GM18951 (cell line): ENCODE data around the gene ABCF3.
"Not testable (repeated sequence)": the region's sequence is repeated elsewhere in the genome, so short reads cannot be mapped to it uniquely, and the experiment has no call there.

Experiments
- POLR2A ChIP-seq: IDR thresholded peaks from 4 replicates; pipeline ENCODE4 v1.6.1; 2011; ENCODE audit warnings: mild to moderate bottlenecking; ENCODE audit not compliant: insufficient read length, insufficient read depth; ENCODE audit errors: extremely low read depth
- in situ Hi-C: fragments of 300-500 bp; cut with MboI; formaldehyde crosslinking; loops from one replicate; pipeline ENCODE4 v1.12.0; 2022; ENCODE audit warnings: low sequenced_read_pairs, mixed read lengths, inconsistent platforms; ENCODE audit not compliant: unreplicated experiment

ABCF3 gene

DNA sequence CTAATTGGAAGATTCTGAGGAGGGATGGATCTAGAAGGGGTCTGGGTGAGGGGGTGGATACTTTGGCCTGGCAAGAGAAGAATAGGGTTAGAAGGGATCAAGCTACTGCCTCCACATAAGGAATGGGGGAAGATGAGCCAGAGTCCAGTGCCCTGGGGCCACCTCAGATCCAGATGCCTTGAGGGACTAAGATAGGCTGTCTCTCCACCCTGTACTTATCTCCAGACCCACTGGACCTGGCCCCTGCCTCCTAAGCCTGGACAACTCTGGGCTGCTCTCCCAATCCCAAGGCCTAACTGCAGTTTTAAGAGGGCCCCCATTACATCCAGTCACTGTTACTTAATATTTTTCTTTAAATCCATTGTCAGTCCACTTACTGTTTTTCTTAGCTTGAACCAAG, 28.8 kb upstream of the ABCF3 start:
- TF ChIP-seq POLR2A, result no peak
- in situ Hi-C loops, result no loop called here

DNA sequence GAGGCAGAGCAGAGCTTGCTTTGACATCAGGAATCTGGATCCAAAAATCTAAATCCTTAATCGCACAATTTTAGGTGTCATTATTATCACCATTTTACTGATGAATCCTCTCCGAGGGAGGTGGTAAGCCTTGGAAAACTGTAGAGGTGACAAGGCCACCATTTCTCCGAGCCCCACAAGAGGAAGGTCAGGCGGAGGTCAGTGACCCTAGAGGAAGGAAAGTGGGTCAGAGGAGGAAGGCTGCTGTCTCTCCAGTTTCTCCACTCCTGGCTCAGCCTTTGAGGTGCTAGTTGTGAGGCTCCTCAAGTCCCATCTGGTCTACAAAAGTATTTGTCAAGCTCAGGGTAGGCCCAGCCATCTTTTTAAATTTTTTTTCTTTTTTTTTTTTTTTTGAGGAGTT, 27.6 kb upstream of the ABCF3 start:
- no peak for TF ChIP-seq POLR2A
- in situ Hi-C loops, result no loop called here

DNA sequence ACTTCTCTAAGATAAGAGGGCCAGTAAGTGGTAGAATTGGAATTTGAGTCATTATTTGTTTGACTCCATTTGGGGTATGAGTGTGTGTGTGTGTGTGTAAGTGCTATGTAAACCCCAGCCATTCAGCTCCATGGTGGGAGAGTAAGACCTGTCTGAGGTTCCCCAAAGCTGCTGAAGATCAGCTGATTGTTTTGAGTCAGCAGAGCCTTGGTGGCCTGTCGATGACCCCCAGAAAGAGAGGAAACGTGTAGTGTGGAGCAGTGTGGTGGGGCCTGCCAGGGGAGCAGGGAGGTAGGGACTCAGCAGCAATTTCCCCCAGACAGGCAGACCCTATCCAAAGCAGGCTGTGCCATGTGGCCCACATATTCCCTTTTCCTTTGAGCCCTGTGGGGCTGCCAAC, 25.5 kb upstream of the ABCF3 start:
- TF ChIP-seq POLR2A, result no peak
- in situ Hi-C loops, result no loop called here

DNA sequence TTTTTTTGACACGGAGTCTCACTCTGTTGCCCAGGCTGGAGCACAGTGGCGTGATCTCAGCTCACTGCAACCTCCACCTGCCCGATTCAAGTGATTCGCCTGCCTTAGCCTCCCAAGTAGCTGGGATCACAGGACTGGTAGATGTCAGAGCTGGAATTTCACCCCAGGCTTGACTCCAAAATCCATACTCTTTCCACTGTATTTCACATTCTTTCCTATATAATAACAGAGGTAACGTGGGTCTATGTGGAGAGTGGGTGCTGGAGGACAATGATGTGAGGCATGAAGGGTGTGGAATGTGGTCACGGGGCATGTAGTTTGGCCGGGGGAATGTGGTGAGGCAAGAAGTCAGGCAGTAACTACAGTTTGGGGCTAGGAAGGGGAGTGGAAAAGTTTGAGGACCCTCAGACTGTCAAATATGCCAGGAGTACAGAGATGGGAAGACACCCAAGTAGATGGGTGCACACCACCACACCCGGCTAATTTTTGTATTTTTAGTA, 23.4 kb upstream of the ABCF3 start:
- in situ Hi-C loops, result not testable (repeated sequence)

DNA sequence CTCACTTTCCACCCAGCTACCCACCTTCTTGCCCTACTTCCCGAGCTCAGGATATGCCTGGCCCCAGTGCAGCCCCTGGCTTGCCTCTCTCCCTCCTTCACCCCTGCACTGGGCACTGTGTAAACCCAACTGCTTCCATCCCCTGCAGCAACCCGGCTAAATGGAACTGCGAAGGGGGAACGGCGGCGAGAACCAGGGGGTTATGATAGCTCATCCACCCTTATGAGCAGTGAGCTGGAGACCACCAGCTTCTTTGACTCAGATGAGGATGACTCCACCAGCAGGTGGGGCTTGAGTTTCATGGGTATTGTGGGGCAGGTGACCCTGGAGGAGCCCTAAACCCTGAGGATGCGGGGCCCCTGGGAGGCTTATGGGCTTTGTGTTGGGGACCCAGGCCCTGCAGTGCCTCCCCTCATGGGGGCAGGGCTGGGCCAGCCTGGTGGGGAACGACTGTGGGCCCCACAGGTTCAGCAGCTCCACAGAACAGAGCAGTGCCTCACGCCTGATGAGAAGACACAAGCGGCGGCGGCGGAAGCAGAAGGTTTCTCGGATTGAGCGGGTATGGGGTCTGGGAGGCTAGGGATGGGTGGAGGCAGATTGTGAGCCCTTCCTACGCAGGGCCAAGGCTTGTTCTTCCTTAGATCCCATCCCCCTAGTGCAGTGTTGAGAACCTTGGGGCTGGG, 21.2 kb upstream of the ABCF3 start:
- in situ Hi-C loops, result no loop called here
- no peak for TF ChIP-seq POLR2A

DNA sequence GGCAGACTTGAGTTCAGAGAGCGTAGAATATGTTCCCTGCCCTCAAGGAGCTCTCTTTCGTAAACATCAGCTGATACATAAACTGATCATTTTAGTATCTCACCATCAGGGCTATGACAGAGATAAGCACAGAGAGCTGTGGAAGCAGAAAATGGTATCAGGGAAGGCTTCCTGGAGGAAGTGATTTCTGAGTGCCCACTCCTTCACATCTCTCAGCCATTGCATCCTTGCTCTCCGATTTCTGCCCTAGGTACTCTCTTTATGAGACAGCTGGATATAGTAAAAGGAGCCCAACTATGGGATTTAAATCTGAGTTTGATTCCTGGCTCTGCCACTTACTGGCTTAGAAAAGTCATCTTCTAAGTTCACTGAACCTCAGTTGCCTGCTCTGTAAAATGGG, 20.5 kb upstream of the ABCF3 start:
- no peak for TF ChIP-seq POLR2A
- in situ Hi-C loops, result no loop called here

DNA sequence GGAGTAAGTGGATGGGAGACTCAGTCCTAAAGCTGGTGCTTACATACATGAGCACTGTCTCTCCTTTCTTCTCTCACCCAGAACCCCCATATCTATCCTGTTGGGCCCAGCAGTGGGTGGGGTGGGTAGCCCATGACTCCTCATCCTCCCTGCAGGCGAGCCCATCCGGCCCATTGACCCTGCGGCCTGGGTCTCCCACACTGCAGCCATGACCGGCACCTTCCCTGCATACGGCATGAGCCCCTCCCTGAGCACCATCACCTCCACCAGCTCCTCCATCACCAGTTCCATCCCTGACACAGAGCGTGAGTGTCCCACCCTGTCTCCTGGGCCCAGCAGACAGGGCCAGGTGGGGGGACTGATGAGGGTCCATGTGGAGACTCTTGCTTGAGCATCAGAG, 19.3 kb upstream of the ABCF3 start:
- no peak for TF ChIP-seq POLR2A
- in situ Hi-C loops, result no loop called here

DNA sequence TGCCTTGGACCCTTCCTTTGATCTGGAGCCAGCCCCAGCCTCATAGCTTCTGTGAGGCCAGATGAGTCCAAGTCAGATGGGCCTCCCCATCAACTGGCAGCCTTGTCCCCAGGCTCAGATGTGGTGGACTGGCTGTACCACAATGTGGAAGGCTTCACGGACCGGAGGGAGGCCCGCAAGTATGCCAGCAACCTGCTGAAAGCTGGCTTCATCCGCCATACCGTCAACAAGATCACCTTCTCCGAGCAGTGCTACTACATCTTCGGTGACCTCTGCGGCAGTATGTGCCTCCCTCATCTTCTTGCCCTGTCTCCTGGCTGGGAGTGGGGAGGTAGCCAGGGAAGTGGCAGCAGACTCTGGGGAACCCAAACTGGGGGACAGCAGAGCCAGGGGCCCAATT, 18.2 kb upstream of the ABCF3 start:
- TF ChIP-seq POLR2A, result no peak
- in situ Hi-C loops, result no loop called here

DNA sequence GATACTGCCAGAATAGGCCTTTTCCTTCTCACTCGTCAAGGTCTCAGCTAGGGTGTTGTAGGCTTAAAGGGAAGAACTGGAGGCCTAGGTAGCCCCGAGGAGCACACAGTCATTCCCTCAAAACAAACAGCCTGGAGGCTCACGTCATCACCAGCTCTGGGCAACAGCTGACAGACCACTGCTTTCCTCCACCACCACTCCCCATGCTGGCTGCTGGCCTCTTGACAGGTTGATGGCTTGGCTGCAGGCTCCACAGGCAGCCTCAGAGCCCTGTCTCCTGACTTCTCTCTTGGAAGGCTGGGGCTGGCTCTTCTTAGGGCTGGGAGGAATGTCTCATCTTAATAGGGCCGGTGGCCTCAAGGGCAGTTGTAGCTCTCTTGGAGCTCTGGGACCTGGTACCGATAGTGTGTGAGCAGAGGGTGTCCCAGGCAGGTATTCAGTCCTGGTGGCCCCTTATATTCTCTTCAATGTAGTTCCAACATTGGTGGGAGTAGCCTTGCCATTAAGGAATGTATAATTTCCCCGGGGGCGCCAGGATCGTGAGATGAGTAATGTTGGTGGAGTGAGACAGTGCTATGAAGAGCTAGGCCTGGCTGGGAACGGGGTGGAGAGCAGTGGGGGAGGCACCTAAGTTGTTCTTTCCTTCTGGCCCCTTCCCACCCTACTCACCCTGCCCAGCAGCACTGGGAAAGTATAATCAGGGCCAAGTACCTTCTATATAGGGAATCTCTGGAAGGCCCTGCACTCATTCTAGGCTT, 17.5 kb upstream of the ABCF3 start:
- in situ Hi-C loops, result no loop called here
- no peak for TF ChIP-seq POLR2A

DNA sequence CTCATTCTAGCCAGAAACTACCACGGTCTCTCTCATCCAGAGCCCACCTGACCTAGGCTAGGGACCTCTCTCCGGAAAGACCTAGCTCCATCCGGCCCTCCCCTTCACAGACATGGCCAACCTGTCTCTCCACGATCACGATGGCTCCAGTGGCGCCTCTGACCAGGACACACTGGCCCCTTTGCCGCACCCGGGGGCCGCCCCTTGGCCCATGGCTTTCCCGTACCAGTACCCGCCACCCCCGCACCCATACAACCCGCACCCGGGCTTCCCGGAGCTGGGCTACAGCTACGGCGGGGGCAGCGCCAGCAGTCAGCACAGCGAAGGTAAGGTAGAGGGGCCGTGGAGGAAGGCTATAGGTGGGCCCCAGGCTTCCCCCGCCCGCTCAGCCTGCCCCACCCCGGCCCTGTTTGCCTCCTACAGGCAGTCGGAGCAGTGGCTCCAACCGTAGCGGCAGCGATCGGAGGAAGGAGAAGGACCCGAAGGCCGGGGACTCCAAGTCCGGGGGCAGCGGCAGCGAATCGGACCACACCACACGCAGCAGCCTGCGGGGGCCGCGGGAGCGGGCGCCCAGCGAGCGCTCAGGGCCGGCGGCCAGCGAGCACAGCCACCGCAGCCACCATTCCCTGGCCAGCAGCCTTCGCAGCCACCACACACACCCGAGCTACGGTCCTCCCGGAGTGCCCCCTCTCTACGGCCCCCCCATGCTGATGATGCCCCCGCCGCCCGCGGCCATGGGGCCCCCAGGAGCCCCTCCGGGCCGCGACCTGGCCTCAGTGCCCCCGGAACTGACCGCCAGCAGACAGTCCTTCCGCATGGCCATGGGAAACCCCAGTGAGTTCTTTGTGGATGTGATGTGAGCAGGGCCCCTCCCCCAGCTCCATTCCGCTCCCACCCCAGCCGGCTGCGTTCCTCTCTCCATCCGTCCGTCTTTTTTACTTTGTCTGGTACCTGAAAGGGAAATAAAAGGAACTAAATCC, 15.8 kb upstream of the ABCF3 start:
- in situ Hi-C loops, result no loop called here
- TF ChIP-seq POLR2A, result no peak

DNA sequence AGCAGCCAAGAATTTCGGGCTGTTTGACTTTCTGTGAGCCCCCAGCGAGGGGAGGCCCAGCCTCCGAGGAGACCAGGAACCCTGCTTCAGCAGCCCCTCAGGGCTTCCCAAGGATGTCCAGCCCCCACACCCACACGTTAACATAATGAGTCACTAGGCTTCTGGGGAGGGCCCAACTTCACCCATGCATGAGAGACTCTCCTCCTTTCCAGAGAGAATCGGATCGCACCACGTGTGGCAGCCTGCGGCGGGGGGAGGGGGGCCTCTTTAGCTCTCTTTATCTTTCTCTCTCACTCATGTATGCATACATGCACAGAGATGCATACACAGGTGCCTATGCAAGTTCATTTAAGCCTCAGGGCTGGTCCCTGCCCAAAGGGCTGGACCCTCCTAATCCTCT, 14.4 kb upstream of the ABCF3 start:
- in situ Hi-C loops, result no loop called here

DNA sequence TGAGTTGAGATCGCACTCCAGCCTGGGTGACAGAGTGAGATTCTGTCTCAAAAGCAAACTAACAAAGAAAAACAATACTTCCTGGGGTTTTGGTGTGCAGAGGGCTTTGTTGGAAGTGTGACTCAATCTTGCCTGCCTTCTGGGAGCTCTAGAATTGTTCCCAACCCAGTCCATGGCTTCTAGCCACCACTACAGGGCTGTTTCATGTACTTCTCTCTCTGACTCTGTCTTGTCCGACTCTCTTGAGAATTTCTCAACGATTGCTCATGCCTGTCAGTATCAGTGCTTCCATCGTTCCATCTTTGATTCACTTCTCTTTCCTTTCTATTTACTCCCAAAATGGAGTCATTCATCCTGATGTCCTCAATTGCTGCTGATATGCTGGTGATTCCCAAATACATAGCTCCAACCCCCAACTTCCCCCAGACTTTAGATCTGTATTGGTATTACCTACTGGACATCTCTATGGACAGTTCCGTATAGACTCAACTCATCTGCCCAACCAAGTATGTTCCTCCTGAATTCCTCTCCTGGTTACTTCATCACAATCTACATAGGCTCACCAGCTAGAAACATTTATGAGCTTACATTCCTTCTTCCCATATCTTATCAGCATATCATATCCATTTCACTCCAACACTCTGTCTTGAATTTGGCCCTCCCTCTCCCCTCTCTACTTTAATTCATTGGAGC, 13.2 kb upstream of the ABCF3 start:
- in situ Hi-C loops, result no loop called here
- TF ChIP-seq POLR2A, result no peak

More for the DNA sequence above, 14.4 kb upstream of the ABCF3 start:
- TF ChIP-seq POLR2A, result no peak

DNA sequence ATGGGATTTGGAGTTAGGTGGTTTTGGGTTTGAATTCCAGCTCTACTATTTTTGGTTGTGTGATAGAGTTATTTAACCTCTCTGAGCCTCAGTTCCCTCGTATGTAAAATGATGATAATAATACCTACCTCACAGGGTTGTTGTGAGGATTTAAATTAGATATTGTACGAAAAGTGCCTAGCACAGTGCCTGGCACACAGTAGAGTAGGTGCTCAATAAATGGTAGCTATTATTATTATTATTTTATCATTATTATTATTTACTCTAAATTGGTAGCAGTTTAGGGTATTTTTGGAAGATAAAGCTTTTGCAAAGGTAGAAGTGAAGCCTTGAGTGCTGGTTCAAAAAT, 12.7 kb upstream of the ABCF3 start:
- no peak for TF ChIP-seq POLR2A
- in situ Hi-C loops, result no loop called here

DNA sequence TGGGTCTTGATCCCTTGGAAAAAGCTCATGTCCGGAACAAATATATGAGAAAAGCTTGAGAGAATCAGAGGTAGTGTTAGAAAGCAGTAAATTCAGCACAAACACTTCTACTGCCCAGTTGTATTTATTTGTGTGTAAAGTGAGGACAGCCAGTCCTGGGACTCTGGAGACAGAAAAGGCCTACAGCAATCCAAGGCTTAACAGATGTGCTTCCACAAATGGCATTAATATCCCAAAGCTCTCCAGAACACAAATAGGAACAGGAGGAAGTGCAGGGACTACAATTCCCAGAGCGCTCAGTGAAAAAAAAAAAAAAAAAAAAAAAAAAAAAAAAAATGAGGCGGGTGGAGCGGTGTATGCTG, 11.7 kb upstream of the ABCF3 start:
- in situ Hi-C loops, result no loop called here

More for the DNA sequence above, 11.7 kb upstream of the ABCF3 start:
- TF ChIP-seq POLR2A, result no peak
